ENCODE results near the gene PRAMEF5.
"Not testable (repeated sequence)": the region's sequence is repeated elsewhere in the genome, so short reads cannot be mapped to it uniquely, and the experiment has no call there.

Gene PRAMEF5

GRCh38 chr1:13277016-13277415, 23.0 kb downstream of the PRAMEF5 start:
- DNase-seq (ENCODE audit: low read depth), result not testable (repeated sequence)

GRCh38 chr1:13279617-13280016, 25.6 kb downstream of the PRAMEF5 start:
- not testable (repeated sequence) for DNase-seq (ENCODE audit: low read depth)

- not testable (repeated sequence) for DNase-seq (ENCODE audit: low read depth)
These were observed 31.0 kb downstream of the PRAMEF5 start, which contains the start of gene PRAMEF8 for GRCh38 chr1:13285037-13285436. Gene PRAMEF8, minus strand, starts transcription at chr1:13285137. Its CDS starts 1,046 bp downstream, at chr1:13284091.

GRCh38 chr1:13289030-13289429, 35.0 kb downstream of the PRAMEF5 start:
- not testable (repeated sequence) for DNase-seq (ENCODE audit: low read depth)

- DNase-seq (ENCODE audit: low read depth), result not testable (repeated sequence)
These were observed 43.4 kb downstream of the PRAMEF5 start for GRCh38 chr1:13297216-13297931.

- DNase-seq (ENCODE audit: low read depth), result not testable (repeated sequence)
These were observed 44.7 kb downstream of the PRAMEF5 start for GRCh38 chr1:13298699-13299098.

- not testable (repeated sequence) for DNase-seq (ENCODE audit: low read depth)
These were observed 48.2 kb downstream of the PRAMEF5 start for GRCh38 chr1:13302197-13302596.

GRCh38 chr1:13303239-13303638, 49.2 kb downstream of the PRAMEF5 start, which contains the start of gene PRAMEF33:
Gene PRAMEF33, plus strand, starts transcription at chr1:13303539. Its CDS starts 2,416 bp downstream, at chr1:13305955.
- DNase-seq (ENCODE audit: low read depth), result not testable (repeated sequence)
